HL-60 (cell line): Measurements from ENCODE around the gene SMCO2.

Source experiments
- CTCF ChIP-seq: IDR thresholded peaks from one replicate; pipeline ENCODE4 v1.5.1; 2011; ENCODE audit warnings: low read length, control low read depth, inconsistent platforms; ENCODE audit not compliant: insufficient read depth
- GABPA ChIP-seq: IDR thresholded peaks from 2 replicates; pipeline ENCODE4 v1.6.1; 2012; ENCODE audit warnings: low read depth
- POLR2AphosphoS5 ChIP-seq: IDR thresholded peaks from 2 replicates; pipeline ENCODE4 v1.6.1; 2012; ENCODE audit warnings: low read depth
- REST ChIP-seq: IDR thresholded peaks from 2 replicates; pipeline ENCODE4 v1.6.1; 2012; ENCODE audit warnings: low read depth; ENCODE audit not compliant: insufficient replicate concordance
- SPI1 ChIP-seq: IDR thresholded peaks from 2 replicates; pipeline ENCODE4 v1.6.1; 2012; ENCODE audit warnings: low read depth, mild to moderate bottlenecking, borderline replicate concordance

- TF ChIP-seq CTCF (no peak), GABPA (no peak), POLR2AphosphoS5 (no peak), SPI1 (no peak), REST (no peak)
These were observed 69.1 kb downstream of the SMCO2 start for GRCh38 chr12:27515671-27516070.
